ENCODE data around the gene DNASE1L1.
"Not testable (repeated sequence)": the region's sequence is repeated elsewhere in the genome, so short reads cannot be mapped to it uniquely, and the experiment has no call there.

Gene DNASE1L1

GRCh38 chrX:154408659-154409221 is 314 bp downstream of the DNASE1L1 start:
- no peak for ATAC-seq (replicated peaks)
- DNase-seq, result no peak
- Mint-ChIP-seq H3K27me3 (no peaks in the 10 kb centered on the region), H3K27ac (peak overlapping the region; percentile 44 to 89), H3K4me3 (peak overlapping the region; percentile 62 to 67), H3K9me3 (no peaks in the 10 kb centered on the region), H3K4me1 (ENCODE audit: low read depth in 2 of 2) (peaks cover 11% of the 10 kb centered on the region in 2 donors), H3K36me3 (ENCODE audit: insufficient read depth) (peaks cover 8% of the 10 kb centered on the region)

GRCh38 chrX:154404625-154405192 is 4.3 kb downstream of the DNASE1L1 start:
- no peak overlapping the region for H3K27ac Mint-ChIP-seq
- peaks cover 37% of the 10 kb centered on the region for H3K36me3 Mint-ChIP-seq (ENCODE audit: insufficient read depth)
- ATAC-seq (replicated peaks) (no peak), DNase-seq (no peak)
- no peaks in the 10 kb centered on the region for H3K9me3 Mint-ChIP-seq
- no peaks in the 10 kb centered on the region for H3K27me3 Mint-ChIP-seq
- no peak overlapping the region for H3K4me3 Mint-ChIP-seq
- peaks cover 2 to 9% of the 10 kb centered on the region in 2 donors for H3K4me1 Mint-ChIP-seq (ENCODE audit: low read depth in 2 of 2)

GRCh38 chrX:154403858-154404257 is 5.2 kb downstream of the DNASE1L1 start:
- no peak for ATAC-seq (replicated peaks)
- H3K36me3 Mint-ChIP-seq (ENCODE audit: insufficient read depth), result peaks cover 46% of the 10 kb centered on the region
- H3K4me3 Mint-ChIP-seq, result no peak overlapping the region
- DNase-seq, result no peak
- H3K27me3 Mint-ChIP-seq, result no peaks in the 10 kb centered on the region
- peaks cover 7 to 15% of the 10 kb centered on the region in 2 donors for H3K4me1 Mint-ChIP-seq (ENCODE audit: low read depth in 2 of 2)
- H3K27ac Mint-ChIP-seq, result no peak overlapping the region
- H3K9me3 Mint-ChIP-seq, result no peaks in the 10 kb centered on the region

- ATAC-seq (replicated peaks) (no peak), DNase-seq (no peak)
- peaks cover 52% of the 10 kb centered on the region for H3K36me3 Mint-ChIP-seq (ENCODE audit: insufficient read depth)
- H3K27me3 Mint-ChIP-seq, result no peaks in the 10 kb centered on the region
- H3K4me3 Mint-ChIP-seq, result no peak overlapping the region
- H3K27ac Mint-ChIP-seq, result no peak overlapping the region
- peaks cover 12 to 17% of the 10 kb centered on the region in 2 donors for H3K4me1 Mint-ChIP-seq (ENCODE audit: low read depth in 2 of 2)
- H3K9me3 Mint-ChIP-seq, result no peaks in the 10 kb centered on the region
These were observed 5.9 kb downstream of the DNASE1L1 start for GRCh38 chrX:154403192-154403591.

GRCh38 chrX:154402622-154403127 is 6.4 kb downstream of the DNASE1L1 start:
- Mint-ChIP-seq H3K9me3 (no peaks in the 10 kb centered on the region), H3K27me3 (no peaks in the 10 kb centered on the region), H3K4me1 (ENCODE audit: low read depth in 2 of 2) (peaks cover 12 to 20% of the 10 kb centered on the region in 2 donors), H3K27ac (no peak overlapping the region), H3K36me3 (ENCODE audit: insufficient read depth) (peaks cover 57% of the 10 kb centered on the region), H3K4me3 (no peak overlapping the region)
- DNase-seq (no peak), ATAC-seq (replicated peaks) (no peak)

- Mint-ChIP-seq H3K4me1 (ENCODE audit: low read depth in 2 of 2) (peaks cover 12 to 20% of the 10 kb centered on the region in 2 donors), H3K27me3 (no peaks in the 10 kb centered on the region), H3K27ac (peak overlapping the region in 1 of 2 donors; percentile 99), H3K9me3 (no peaks in the 10 kb centered on the region), H3K36me3 (ENCODE audit: insufficient read depth) (peaks cover 59% of the 10 kb centered on the region), H3K4me3 (peak overlapping the region in 1 of 2 donors; percentile 99)
- no peak for ATAC-seq (replicated peaks)
- no peak for DNase-seq
These were observed 7.0 kb downstream of the DNASE1L1 start for GRCh38 chrX:154401918-154402621.

GRCh38 chrX:154401045-154401799 is 7.8 kb downstream of the DNASE1L1 start:
- H3K4me1 Mint-ChIP-seq (ENCODE audit: low read depth in 2 of 2), result peaks cover 12 to 20% of the 10 kb centered on the region in 2 donors
- H3K36me3 Mint-ChIP-seq (ENCODE audit: insufficient read depth), result peaks cover 53% of the 10 kb centered on the region
- H3K4me3 Mint-ChIP-seq, result peak overlapping the region in 1 of 2 donors; percentile 99
- no peaks in the 10 kb centered on the region for H3K9me3 Mint-ChIP-seq
- ATAC-seq (replicated peaks), result no peak
- no peak for DNase-seq
- H3K27me3 Mint-ChIP-seq, result no peaks in the 10 kb centered on the region
- H3K27ac Mint-ChIP-seq, result peak overlapping the region in 1 of 2 donors; percentile 99

- H3K27me3 Mint-ChIP-seq; H3K9me3 Mint-ChIP-seq; DNase-seq; ATAC-seq (replicated peaks): not testable (repeated sequence)
- H3K27ac Mint-ChIP-seq, result peak overlapping the region; percentile 99
- peaks cover 53% of the 10 kb centered on the region for H3K36me3 Mint-ChIP-seq (ENCODE audit: insufficient read depth)
- peak overlapping the region in 1 of 2 donors; percentile 99 for H3K4me3 Mint-ChIP-seq
- H3K4me1 Mint-ChIP-seq (ENCODE audit: low read depth in 2 of 2), result peaks cover 12 to 20% of the 10 kb centered on the region in 2 donors
These were observed 8.7 kb downstream of the DNASE1L1 start for GRCh38 chrX:154400369-154400817.

GRCh38 chrX:154399527-154400368 is 9.3 kb downstream of the DNASE1L1 start:
- Mint-ChIP-seq H3K27me3 (no peaks in the 10 kb centered on the region), H3K4me1 (ENCODE audit: low read depth in 2 of 2) (peaks cover 12 to 20% of the 10 kb centered on the region in 2 donors), H3K9me3 (no peaks in the 10 kb centered on the region), H3K36me3 (ENCODE audit: insufficient read depth) (peaks cover 53% of the 10 kb centered on the region), H3K4me3 (peak overlapping the region; percentile 98 to 99), H3K27ac (peak overlapping the region; percentile 99)
- ATAC-seq (replicated peaks) (no peak), DNase-seq (peak in 2 of 3 experiments; percentile 21 to 24)

GRCh38 chrX:154398668-154399526 is 10.2 kb downstream of the DNASE1L1 start:
- no peaks in the 10 kb centered on the region for H3K9me3 Mint-ChIP-seq
- ATAC-seq (replicated peaks) (peak; percentile 38), DNase-seq (peak; percentile 72 to 76 (median 74))
- peaks cover 53% of the 10 kb centered on the region for H3K36me3 Mint-ChIP-seq (ENCODE audit: insufficient read depth)
- H3K27me3 Mint-ChIP-seq, result no peaks in the 10 kb centered on the region
- H3K27ac Mint-ChIP-seq, result peak overlapping the region; percentile 99
- peaks cover 12 to 20% of the 10 kb centered on the region in 2 donors for H3K4me1 Mint-ChIP-seq (ENCODE audit: low read depth in 2 of 2)
- peak overlapping the region; percentile 98 to 99 for H3K4me3 Mint-ChIP-seq

GRCh38 chrX:154397888-154398667 is 11.0 kb downstream of the DNASE1L1 start, which contains the start of gene RPL10:
Gene RPL10 (plus strand): TSS chrX:154398377. CDS start chrX:154398520, 143 bp downstream.
- Mint-ChIP-seq H3K4me1 (ENCODE audit: low read depth in 2 of 2) (peaks cover 12 to 20% of the 10 kb centered on the region in 2 donors), H3K9me3 (no peaks in the 10 kb centered on the region), H3K27ac (peak within 1 kb of the TSS; percentile 99), H3K27me3 (no peaks in the 10 kb centered on the region), H3K4me3 (peak within 1 kb of the TSS; percentile 98 to 99), H3K36me3 (ENCODE audit: insufficient read depth) (peaks cover 46% of the 10 kb centered on the region)
- ATAC-seq (replicated peaks), result peak; percentile 73
- DNase-seq, result peak; percentile 83 to 87 (median 86)

All from effector memory CD8-positive, alpha-beta T cell (primary cell).